Fibroblast of lung (primary cell): ENCODE results near the gene ZMAT3. TPM values are rescaled to one million over a fixed set of nuclear protein-coding genes. Genes with fewer than 3 reads are reported as not detected.
A peak's percentile ranks its signal among the peaks of the same experiment; 100 is the strongest.

Experiments
- DNase-seq, 2 donors: peaks; one replicate each; pipeline versions ENCODE4 v3.0.0 to v3.0.0-alpha.2; 2010; ENCODE audit warnings: low read depth in 2 of 2
- H2AFZ ChIP-seq: 2 replicates; pipeline ENCODE4 v1.5.1; 2012; ENCODE audit warnings: low read length, control low read depth, inconsistent platforms
- H3K27ac ChIP-seq: 2 replicates; pipeline ENCODE4 v1.5.1; 2011; ENCODE audit warnings: low read length, control low read depth; ENCODE audit not compliant: insufficient read depth
- H3K27me3 ChIP-seq: 2 replicates; pipeline ENCODE4 v1.5.1; 2011; ENCODE audit warnings: mild to moderate bottlenecking, low read length; ENCODE audit not compliant: control insufficient read depth, insufficient read depth
- H3K36me3 ChIP-seq: 2 replicates; pipeline ENCODE4 v1.5.1; 2011; ENCODE audit warnings: low read length; ENCODE audit not compliant: control insufficient read depth, insufficient read depth
- H3K4me1 ChIP-seq: 2 replicates; pipeline ENCODE4 v1.5.1; 2011; ENCODE audit warnings: low read length; ENCODE audit not compliant: control insufficient read depth, insufficient read depth; ENCODE audit errors: extremely low read depth
- H3K4me2 ChIP-seq: 2 replicates; pipeline ENCODE4 v1.5.1; 2011; ENCODE audit warnings: low read length, control low read depth; ENCODE audit not compliant: insufficient read depth; ENCODE audit errors: extremely low read depth
- H3K4me3 ChIP-seq, 4 experiments: fragments of 200-600 bp in 1 of 4; sonication (generic) in 1 of 4; replicated peaks in 1 of 4; 2 replicates each; pipeline ENCODE4 v1.5.1; 2011 to 2016; ENCODE audit warnings: low read length in 4 of 4, low read depth in 3 of 4, mild to moderate bottlenecking in 3 of 4, control low read depth in 2 of 4, inconsistent platforms in 1 of 4, mixed read lengths in 1 of 4; ENCODE audit not compliant: insufficient read depth in 1 of 4; ENCODE audit errors: control extremely low read depth in 1 of 4
- H3K79me2 ChIP-seq: 2 replicates; pipeline ENCODE4 v1.5.1; 2012; ENCODE audit warnings: mild to moderate bottlenecking, low read length, inconsistent platforms; ENCODE audit not compliant: control insufficient read depth, insufficient read depth
- H3K9ac ChIP-seq: 2 replicates; pipeline ENCODE4 v1.5.1; 2011; ENCODE audit warnings: mild to moderate bottlenecking, low read length, control low read depth; ENCODE audit not compliant: insufficient read depth
- H3K9me3 ChIP-seq: 2 replicates; pipeline ENCODE4 v1.5.1; 2012; ENCODE audit warnings: low read depth, low read length; ENCODE audit not compliant: control insufficient read depth, insufficient read depth
- H4K20me1 ChIP-seq: 2 replicates; pipeline ENCODE4 v1.5.1; 2011; ENCODE audit warnings: low read length; ENCODE audit not compliant: control insufficient read depth, insufficient read depth; ENCODE audit errors: extremely low read depth
- EZH2 ChIP-seq: IDR thresholded peaks from 2 replicates; pipeline ENCODE4 v1.5.1; 2012; ENCODE audit warnings: low read length, control low read depth, mild to moderate bottlenecking; ENCODE audit errors: missing control alignments
- polyA plus RNA-seq, 2 donors: library from polyadenylated mRNA; depleted of rRNA in 1 of 2; stranded (reverse) in 1 of 2; unstranded in 1 of 2; fragments of >200 nt; gene quantifications; 2 replicates each; pipeline ENCODE4 v1.2.1, GENCODE V29; 2011 to 2012; ENCODE audit warnings: missing spikeins in 1 of 2
- total RNA-seq: library from RNA; depleted of rRNA; stranded (reverse); fragments of >200 nt; gene quantifications from 2 replicates; pipeline ENCODE4 v1.2.1, GENCODE V29; 2014
- TF ChIP-seq, protein P1 (sequence below), 2 donors: IDR thresholded peaks in 1 of 2; conservative IDR thresholded peaks in 1 of 2; 1 replicate in 1 of 2; 2 replicates in 1 of 2; pipeline ENCODE4 v1.5.1; 2011 to 2012; ENCODE audit warnings: low read length in 2 of 2, control low read depth in 1 of 2, inconsistent platforms in 1 of 2, low read depth in 1 of 2, mild to moderate bottlenecking in 1 of 2

The ZMAT3 gene
- total and polyA plus RNA-seq, 2 donors (not counting 1 experiment from before 2014, with no cell fraction given), result 34.3 to 34.8 TPM

DNA sequence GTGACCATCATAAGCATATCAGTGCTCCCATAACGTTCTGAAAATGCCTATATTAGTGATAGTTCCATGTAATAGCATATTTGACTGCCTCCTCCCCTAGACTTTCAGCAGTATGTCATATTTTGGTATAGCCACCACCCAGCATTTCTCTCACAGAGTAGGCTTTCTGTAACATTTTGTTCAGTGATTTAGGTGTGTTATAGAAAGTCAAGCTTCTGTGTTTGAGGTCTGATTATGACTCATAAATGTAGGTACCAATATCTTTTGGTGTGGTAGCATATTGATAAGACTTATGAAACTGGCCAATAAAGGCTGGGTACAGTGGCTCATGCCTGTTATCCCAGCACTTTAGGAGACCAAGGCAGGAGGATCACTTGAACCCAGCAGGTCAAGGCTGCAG, 34.3 kb upstream of the ZMAT3 start:
- H3K36me3 ChIP-seq, result no peaks in the 10 kb centered on the region
- H3K27me3 ChIP-seq, result no peaks in the 10 kb centered on the region
- H3K79me2 ChIP-seq, result no peaks in the 10 kb centered on the region
- H3K4me1 ChIP-seq, result no peaks in the 10 kb centered on the region
- no peak overlapping the region for H3K4me3 ChIP-seq
- H3K4me2 ChIP-seq, result no peak overlapping the region
- no peak for DNase-seq
- H3K27ac ChIP-seq, result no peak overlapping the region
- H2AFZ ChIP-seq, result no peak overlapping the region
- H4K20me1 ChIP-seq, result no peaks in the 10 kb centered on the region
- H3K9ac ChIP-seq, result no peak overlapping the region
- no peak for TF ChIP-seq EZH2
- TF ChIP-seq, protein P1, sequence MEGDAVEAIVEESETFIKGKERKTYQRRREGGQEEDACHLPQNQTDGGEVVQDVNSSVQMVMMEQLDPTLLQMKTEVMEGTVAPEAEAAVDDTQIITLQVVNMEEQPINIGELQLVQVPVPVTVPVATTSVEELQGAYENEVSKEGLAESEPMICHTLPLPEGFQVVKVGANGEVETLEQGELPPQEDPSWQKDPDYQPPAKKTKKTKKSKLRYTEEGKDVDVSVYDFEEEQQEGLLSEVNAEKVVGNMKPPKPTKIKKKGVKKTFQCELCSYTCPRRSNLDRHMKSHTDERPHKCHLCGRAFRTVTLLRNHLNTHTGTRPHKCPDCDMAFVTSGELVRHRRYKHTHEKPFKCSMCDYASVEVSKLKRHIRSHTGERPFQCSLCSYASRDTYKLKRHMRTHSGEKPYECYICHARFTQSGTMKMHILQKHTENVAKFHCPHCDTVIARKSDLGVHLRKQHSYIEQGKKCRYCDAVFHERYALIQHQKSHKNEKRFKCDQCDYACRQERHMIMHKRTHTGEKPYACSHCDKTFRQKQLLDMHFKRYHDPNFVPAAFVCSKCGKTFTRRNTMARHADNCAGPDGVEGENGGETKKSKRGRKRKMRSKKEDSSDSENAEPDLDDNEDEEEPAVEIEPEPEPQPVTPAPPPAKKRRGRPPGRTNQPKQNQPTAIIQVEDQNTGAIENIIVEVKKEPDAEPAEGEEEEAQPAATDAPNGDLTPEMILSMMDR (conservative IDR thresholded peaks at IDR 0.05 in 1 of 2, IDR thresholded peaks at IDR 0.05 in 1 of 2; ENCODE audit: low read depth in 1 of 2, low read length in 2 of 2), result no peak
- no peaks in the 10 kb centered on the region for H3K9me3 ChIP-seq

DNA sequence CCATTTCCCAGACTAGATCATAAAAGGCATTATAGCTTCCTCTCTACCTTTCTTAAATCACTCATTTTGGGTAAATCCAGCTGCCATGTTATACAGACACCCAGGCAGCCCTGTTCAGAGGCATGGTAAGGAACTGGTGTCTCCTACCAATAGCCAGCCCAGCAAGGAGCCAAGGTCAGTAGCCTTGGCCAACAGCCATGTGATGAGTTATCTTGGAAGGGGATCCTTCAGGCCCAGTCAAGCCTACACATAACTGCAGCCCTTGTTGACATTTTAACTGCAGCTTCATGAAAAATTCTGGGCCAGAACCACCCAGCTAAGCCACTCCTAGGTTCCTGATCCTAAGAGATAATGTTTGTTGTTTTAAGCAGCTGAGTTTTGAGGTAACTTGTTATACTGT, 29.0 kb upstream of the ZMAT3 start:
- Histone ChIP-seq H3K4me1 (peaks cover 6% of the 10 kb centered on the region), H3K4me2 (no peak overlapping the region), H4K20me1 (no peaks in the 10 kb centered on the region), H2AFZ (peak overlapping the region; percentile 34), H3K9me3 (no peaks in the 10 kb centered on the region), H3K4me3 (no peak overlapping the region), H3K27ac (no peak overlapping the region), H3K9ac (no peak overlapping the region), H3K27me3 (no peaks in the 10 kb centered on the region), H3K36me3 (no peaks in the 10 kb centered on the region), H3K79me2 (no peaks in the 10 kb centered on the region)
- TF ChIP-seq, protein P1 (conservative IDR thresholded peaks at IDR 0.05 in 1 of 2, IDR thresholded peaks at IDR 0.05 in 1 of 2; ENCODE audit: low read depth in 1 of 2, low read length in 2 of 2), result no peak
- TF ChIP-seq EZH2, result no peak
- peak; percentile 10 to 22 for DNase-seq

GRCh38 chr3:179098388-179099077, 26.9 kb upstream of the ZMAT3 start:
- Histone ChIP-seq H3K9ac (no peak overlapping the region), H2AFZ (peak overlapping the region; percentile 55), H3K4me1 (peaks cover 6% of the 10 kb centered on the region), H3K4me2 (peak overlapping the region; percentile 72), H3K27me3 (no peaks in the 10 kb centered on the region), H3K79me2 (no peaks in the 10 kb centered on the region), H3K9me3 (no peaks in the 10 kb centered on the region), H3K36me3 (no peaks in the 10 kb centered on the region), H3K4me3 (peak overlapping the region in 1 of 4 experiments; percentile 31), H4K20me1 (no peaks in the 10 kb centered on the region), H3K27ac (no peak overlapping the region)
- no peak for TF ChIP-seq EZH2
- TF ChIP-seq, protein P1 (conservative IDR thresholded peaks at IDR 0.05 in 1 of 2, IDR thresholded peaks at IDR 0.05 in 1 of 2; ENCODE audit: low read depth in 1 of 2, low read length in 2 of 2), result peak; percentile 12 to 46
- DNase-seq, result peak; percentile 68 to 73
